ENCODE measurements around the gene CDIPT. TPM values are rescaled to one million over a fixed set of nuclear protein-coding genes. Genes with fewer than 3 reads are reported as not detected.
"Not testable (repeated sequence)": the region's sequence is repeated elsewhere in the genome, so short reads cannot be mapped to it uniquely, and the experiment has no call there.

CDIPT gene
- total RNA-seq, 4 donors from 2014 or later = 79.3 to 122 (median 99.3) TPM

- no peaks in the 10 kb centered on the region for H3K36me3 ChIP-seq
- peaks cover 14% of the 10 kb centered on the region for H3K27me3 ChIP-seq
- no peak overlapping the region for H3K4me3 ChIP-seq (replicated peaks in 1 of 3)
- TF ChIP-seq POLR2A (IDR thresholded peaks at IDR 0.05) = no peak
- no peak overlapping the region for H3K27ac ChIP-seq
- intact Hi-C loops (cut with DNase I) = no loop called here
- no peaks in the 10 kb centered on the region for H3K9me3 ChIP-seq
- H3K4me1 ChIP-seq = peaks cover 0 to 7% of the 10 kb centered on the region in 2 donors
- no peak for DNase-seq
- 14 to 17% methylated on average over 18 of the region's 18 CpGs for WGBS, 2 donors
These were observed 13.2 kb upstream of the CDIPT start for GRCh38 chr16:29876217-29876593.

- WGBS, 2 donors = 93 to 100% methylated on average over 4 to 5 of the region's 6 CpGs
These were observed 12.2 kb upstream of the CDIPT start for GRCh38 chr16:29875206-29875605.

GRCh38 chr16:29873319-29873718 is 10.3 kb upstream of the CDIPT start:
- TF ChIP-seq POLR2A (IDR thresholded peaks at IDR 0.05) = no peak
- TF ChIP-seq CTCF (IDR thresholded peaks at IDR 0.05) = no peak
- intact Hi-C loops (cut with DNase I) = no loop called here

More at GRCh38 chr16:29875206-29875605, 12.2 kb upstream of the CDIPT start:
- Histone ChIP-seq H3K9me3 (no peaks in the 10 kb centered on the region), H3K4me3 (replicated peaks in 1 of 3) (no peak overlapping the region), H3K27me3 (peaks cover 14% of the 10 kb centered on the region), H3K36me3 (no peaks in the 10 kb centered on the region), H3K4me1 (peaks cover 0 to 7% of the 10 kb centered on the region in 2 donors), H3K27ac (no peak overlapping the region)
- no peak for TF ChIP-seq POLR2A (IDR thresholded peaks at IDR 0.05)
- no peak for TF ChIP-seq CTCF (IDR thresholded peaks at IDR 0.05)
- intact Hi-C loops (cut with DNase I) = no loop called here
- DNase-seq = no peak

GRCh38 chr16:29871822-29872546 is 9.0 kb upstream of the CDIPT start:
- H3K4me1 ChIP-seq = peaks cover 0 to 7% of the 10 kb centered on the region in 2 donors
- no peak overlapping the region for H3K27ac ChIP-seq
- no peaks in the 10 kb centered on the region for H3K9me3 ChIP-seq
- intact Hi-C loops (cut with DNase I) = no loop called here
- no peak overlapping the region for H3K4me3 ChIP-seq (replicated peaks in 1 of 3)
- TF ChIP-seq CTCF (IDR thresholded peaks at IDR 0.05) = no peak
- TF ChIP-seq POLR2A (IDR thresholded peaks at IDR 0.05) = no peak
- no peak for DNase-seq
- no peaks in the 10 kb centered on the region for H3K36me3 ChIP-seq
- 84 to 92% methylated on average over 13 to 15 of the region's 16 CpGs for WGBS, 2 donors
- H3K27me3 ChIP-seq = peaks cover 7% of the 10 kb centered on the region

More at GRCh38 chr16:29873319-29873718, 10.3 kb upstream of the CDIPT start:
- WGBS, 2 donors = 69 to 91% methylated on average over 4 to 10 of the region's 26 CpGs
- Histone ChIP-seq H3K4me3 (replicated peaks in 1 of 3) (no peak overlapping the region), H3K9me3 (no peaks in the 10 kb centered on the region), H3K27me3 (peaks cover 14% of the 10 kb centered on the region), H3K36me3 (no peaks in the 10 kb centered on the region), H3K27ac (no peak overlapping the region), H3K4me1 (peaks cover 0 to 7% of the 10 kb centered on the region in 2 donors)
- DNase-seq = no peak

GRCh38 chr16:29869067-29869466 is 6.0 kb upstream of the CDIPT start:
- DNase-seq; H3K4me3 ChIP-seq (replicated peaks in 1 of 3); H3K27me3 ChIP-seq; intact Hi-C loops (cut with DNase I); H3K4me1 ChIP-seq; H3K9me3 ChIP-seq; H3K27ac ChIP-seq; H3K36me3 ChIP-seq: not testable (repeated sequence)
- 92% methylated on average over 8 of the region's 8 CpGs for WGBS, 2 donors

GRCh38 chr16:29868396-29869009 is 5.5 kb upstream of the CDIPT start:
- H3K27me3 ChIP-seq = no peaks in the 10 kb centered on the region
- H3K9me3 ChIP-seq = no peaks in the 10 kb centered on the region
- 63 to 86% methylated on average over 5 to 8 of the region's 8 CpGs for WGBS, 2 donors
- no peak overlapping the region for H3K4me3 ChIP-seq (replicated peaks in 1 of 3)
- TF ChIP-seq POLR2A (IDR thresholded peaks at IDR 0.05) (no peak), CTCF (IDR thresholded peaks at IDR 0.05) (no peak)
- H3K4me1 ChIP-seq = no peaks in the 10 kb centered on the region
- H3K36me3 ChIP-seq = no peaks in the 10 kb centered on the region
- H3K27ac ChIP-seq = no peak overlapping the region
- intact Hi-C loops (cut with DNase I) = no loop called here
- no peak for DNase-seq
